K562 (cell line): ENCODE data around the gene TNPO3.

ENCODE experiments used
- POLR2A ChIP-seq: fragments of 450-650 bp; conservative IDR thresholded peaks from 2 replicates; pipeline ENCODE4 v1.6.1; 2016
- TF ChIP-seq, protein P1 (sequence below): fragments of 250-450 bp; sonication (Bioruptor Pico); IDR thresholded peaks from 2 replicates; pipeline ENCODE4 v1.5.0; 2021

DNA sequence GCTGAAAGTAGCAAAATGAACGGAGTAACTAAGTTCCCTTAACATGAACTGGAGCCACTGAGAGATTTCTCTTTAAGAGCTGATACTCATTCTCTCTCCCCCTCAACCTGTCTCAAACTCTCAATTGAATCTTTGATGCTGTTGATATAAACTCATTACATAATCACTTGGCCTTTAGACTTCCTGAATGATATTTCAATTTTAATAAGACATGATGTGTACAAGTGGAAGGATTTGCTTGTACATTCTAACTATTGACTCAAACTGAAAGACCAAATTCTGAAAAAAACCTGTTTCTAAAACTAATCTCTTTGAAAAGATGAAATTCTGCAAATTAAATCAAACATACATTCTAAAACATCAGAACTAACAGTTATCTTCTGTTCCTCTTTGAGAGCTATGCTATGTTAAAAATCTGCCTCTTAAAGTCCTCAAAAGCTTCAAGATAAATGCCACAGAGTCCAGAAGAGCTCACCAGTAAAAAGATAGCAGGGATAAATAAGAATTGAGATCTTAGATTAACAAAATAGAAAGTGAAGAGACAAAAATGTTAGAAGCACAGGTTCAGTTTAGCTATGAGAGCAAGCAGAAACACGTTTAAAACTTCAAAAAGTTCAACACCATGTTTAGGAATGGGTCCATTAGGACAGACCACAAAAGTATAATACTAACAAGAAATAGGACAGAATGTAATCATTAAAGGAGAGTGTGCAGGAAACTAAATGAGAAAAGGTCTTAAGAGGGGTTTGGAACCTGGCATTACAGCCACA is 46.1 kb downstream of the TNPO3 start:
- no peak for TF ChIP-seq POLR2A
- TF ChIP-seq, protein P1, sequence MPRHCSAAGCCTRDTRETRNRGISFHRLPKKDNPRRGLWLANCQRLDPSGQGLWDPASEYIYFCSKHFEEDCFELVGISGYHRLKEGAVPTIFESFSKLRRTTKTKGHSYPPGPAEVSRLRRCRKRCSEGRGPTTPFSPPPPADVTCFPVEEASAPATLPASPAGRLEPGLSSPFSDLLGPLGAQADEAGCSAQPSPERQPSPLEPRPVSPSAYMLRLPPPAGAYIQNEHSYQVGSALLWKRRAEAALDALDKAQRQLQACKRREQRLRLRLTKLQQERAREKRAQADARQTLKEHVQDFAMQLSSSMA (CRISPR knock-in tag): no peak
